NCI-H226 (cell line): Measurements from ENCODE around the gene KRT222.
A peak's percentile ranks its signal among the peaks of the same experiment; 100 is the strongest.

Experiments used
- DNase-seq: peaks from one replicate; pipeline ENCODE4 v3.0.0-alpha.2; 2015

The KRT222 gene

GRCh38 chr17:40651939-40652338, 13.0 kb downstream of the KRT222 start:
- no peak for DNase-seq

- DNase-seq: no peak
These were observed 16.5 kb downstream of the KRT222 start for GRCh38 chr17:40648384-40648968.

- DNase-seq: peak; percentile 58
These were observed 17.2 kb downstream of the KRT222 start, which contains the start of gene SMARCE1 for GRCh38 chr17:40647624-40648383. Gene SMARCE1, minus strand, starts transcription at chr17:40647818. Its CDS starts 2,016 bp downstream, at chr17:40645802.

- peak; percentile 15 for DNase-seq
These were observed 18.0 kb downstream of the KRT222 start for GRCh38 chr17:40646791-40647623.

- DNase-seq: no peak
These were observed 19.0 kb downstream of the KRT222 start for GRCh38 chr17:40645943-40646342.

- no peak for DNase-seq
These were observed 19.7 kb downstream of the KRT222 start for GRCh38 chr17:40645291-40645690.

- no peak for DNase-seq
These were observed 27.0 kb downstream of the KRT222 start for GRCh38 chr17:40637931-40638330.

- no peak for DNase-seq
These were observed 31.1 kb downstream of the KRT222 start for GRCh38 chr17:40633871-40634270.

- DNase-seq: no peak
These were observed 32.8 kb downstream of the KRT222 start for GRCh38 chr17:40632216-40632615.

GRCh38 chr17:40629842-40630241, 35.1 kb downstream of the KRT222 start:
- DNase-seq: no peak

GRCh38 chr17:40625311-40625710, 39.7 kb downstream of the KRT222 start:
- no peak for DNase-seq

GRCh38 chr17:40623419-40624210, 41.4 kb downstream of the KRT222 start:
- DNase-seq: no peak

GRCh38 chr17:40622509-40622928, 42.5 kb downstream of the KRT222 start:
- no peak for DNase-seq

- no peak for DNase-seq
These were observed 43.4 kb downstream of the KRT222 start for GRCh38 chr17:40621578-40621977.

GRCh38 chr17:40621019-40621418, 44.0 kb downstream of the KRT222 start:
- no peak for DNase-seq

- no peak for DNase-seq
These were observed 46.0 kb downstream of the KRT222 start for GRCh38 chr17:40618754-40619625.

- no peak for DNase-seq
These were observed 47.2 kb downstream of the KRT222 start for GRCh38 chr17:40617678-40618240.

- no peak for DNase-seq
These were observed 48.4 kb downstream of the KRT222 start for GRCh38 chr17:40616592-40616991.

GRCh38 chr17:40615841-40616476, 49.0 kb downstream of the KRT222 start:
- DNase-seq: no peak

- DNase-seq: peak; percentile 50
These were observed 49.7 kb downstream of the KRT222 start for GRCh38 chr17:40615068-40615840.
